ENCODE measurements around the gene KCNIP4. TPM values are rescaled to one million over a fixed set of nuclear protein-coding genes. Genes with fewer than 3 reads are reported as not detected.

KCNIP4 gene
- total RNA-seq, 4 donors from 2014 or later = 1.3 to 11.1 TPM; not detected in 2

- Histone ChIP-seq H3K36me3 (no peaks in the 10 kb centered on the region), H3K9me3 (no peaks in the 10 kb centered on the region), H3K27ac (no peak overlapping the region), H3K4me3 (no peak overlapping the region), H3K27me3 (no peaks in the 10 kb centered on the region), H3K4me1 (no peaks in the 10 kb centered on the region)
- intact Hi-C loops (cut with DNase I; ENCODE audit: low total_unique reads) = no loop called here
- DNase-seq = no peak
- TF ChIP-seq CTCF (IDR thresholded peaks at IDR 0.05) (no peak), POLR2A (IDR thresholded peaks at IDR 0.05) (no peak)
Observed at GRCh38 chr4:21376176-21376575, 572.4 kb downstream of the KCNIP4 start.

GRCh38 chr4:21374641-21375368 is 573.8 kb downstream of the KCNIP4 start:
- intact Hi-C loops (cut with DNase I; ENCODE audit: low total_unique reads) = no loop called here
- no peaks in the 10 kb centered on the region for H3K27me3 ChIP-seq
- no peaks in the 10 kb centered on the region for H3K36me3 ChIP-seq
- TF ChIP-seq POLR2A (IDR thresholded peaks at IDR 0.05) = no peak
- no peak for TF ChIP-seq CTCF (IDR thresholded peaks at IDR 0.05)
- H3K9me3 ChIP-seq = no peaks in the 10 kb centered on the region
- H3K4me1 ChIP-seq = no peaks in the 10 kb centered on the region
- no peak overlapping the region for H3K27ac ChIP-seq
- DNase-seq = no peak
- H3K4me3 ChIP-seq = no peak overlapping the region

- DNase-seq = no peak
- intact Hi-C loops (cut with DNase I; ENCODE audit: low total_unique reads) = no loop called here
- no peaks in the 10 kb centered on the region for H3K4me1 ChIP-seq
- no peak overlapping the region for H3K27ac ChIP-seq
- H3K27me3 ChIP-seq = no peaks in the 10 kb centered on the region
- H3K4me3 ChIP-seq = no peak overlapping the region
- no peaks in the 10 kb centered on the region for H3K36me3 ChIP-seq
- no peaks in the 10 kb centered on the region for H3K9me3 ChIP-seq
- no peak for TF ChIP-seq POLR2A (IDR thresholded peaks at IDR 0.05)
- TF ChIP-seq CTCF (IDR thresholded peaks at IDR 0.05) = no peak
Observed at GRCh38 chr4:21367567-21367966, 581.0 kb downstream of the KCNIP4 start.

GRCh38 chr4:21366840-21367239 is 581.7 kb downstream of the KCNIP4 start:
- Histone ChIP-seq H3K4me1 (no peaks in the 10 kb centered on the region), H3K27ac (no peak overlapping the region), H3K9me3 (no peaks in the 10 kb centered on the region), H3K36me3 (no peaks in the 10 kb centered on the region), H3K4me3 (no peak overlapping the region), H3K27me3 (no peaks in the 10 kb centered on the region)
- no peak for DNase-seq
- TF ChIP-seq POLR2A (IDR thresholded peaks at IDR 0.05) (no peak), CTCF (IDR thresholded peaks at IDR 0.05) (no peak)
- intact Hi-C loops (cut with DNase I; ENCODE audit: low total_unique reads) = no loop called here

GRCh38 chr4:21366312-21366711 is 582.3 kb downstream of the KCNIP4 start:
- intact Hi-C loops (cut with DNase I; ENCODE audit: low total_unique reads) = no loop called here
- H3K27me3 ChIP-seq = no peaks in the 10 kb centered on the region
- no peaks in the 10 kb centered on the region for H3K4me1 ChIP-seq
- DNase-seq = no peak
- no peak for TF ChIP-seq POLR2A (IDR thresholded peaks at IDR 0.05)
- no peak for TF ChIP-seq CTCF (IDR thresholded peaks at IDR 0.05)
- H3K27ac ChIP-seq = no peak overlapping the region
- no peaks in the 10 kb centered on the region for H3K36me3 ChIP-seq
- no peak overlapping the region for H3K4me3 ChIP-seq
- no peaks in the 10 kb centered on the region for H3K9me3 ChIP-seq
